ENCODE results near the gene CCT8. TPM values are rescaled to one million over a fixed set of nuclear protein-coding genes. Genes with fewer than 3 reads are reported as not detected.

Gene CCT8, protein sequence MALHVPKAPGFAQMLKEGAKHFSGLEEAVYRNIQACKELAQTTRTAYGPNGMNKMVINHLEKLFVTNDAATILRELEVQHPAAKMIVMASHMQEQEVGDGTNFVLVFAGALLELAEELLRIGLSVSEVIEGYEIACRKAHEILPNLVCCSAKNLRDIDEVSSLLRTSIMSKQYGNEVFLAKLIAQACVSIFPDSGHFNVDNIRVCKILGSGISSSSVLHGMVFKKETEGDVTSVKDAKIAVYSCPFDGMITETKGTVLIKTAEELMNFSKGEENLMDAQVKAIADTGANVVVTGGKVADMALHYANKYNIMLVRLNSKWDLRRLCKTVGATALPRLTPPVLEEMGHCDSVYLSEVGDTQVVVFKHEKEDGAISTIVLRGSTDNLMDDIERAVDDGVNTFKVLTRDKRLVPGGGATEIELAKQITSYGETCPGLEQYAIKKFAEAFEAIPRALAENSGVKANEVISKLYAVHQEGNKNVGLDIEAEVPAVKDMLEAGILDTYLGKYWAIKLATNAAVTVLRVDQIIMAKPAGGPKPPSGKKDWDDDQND
- 170 and 179 TPM in 2 replicates for total RNA-seq

DNA sequence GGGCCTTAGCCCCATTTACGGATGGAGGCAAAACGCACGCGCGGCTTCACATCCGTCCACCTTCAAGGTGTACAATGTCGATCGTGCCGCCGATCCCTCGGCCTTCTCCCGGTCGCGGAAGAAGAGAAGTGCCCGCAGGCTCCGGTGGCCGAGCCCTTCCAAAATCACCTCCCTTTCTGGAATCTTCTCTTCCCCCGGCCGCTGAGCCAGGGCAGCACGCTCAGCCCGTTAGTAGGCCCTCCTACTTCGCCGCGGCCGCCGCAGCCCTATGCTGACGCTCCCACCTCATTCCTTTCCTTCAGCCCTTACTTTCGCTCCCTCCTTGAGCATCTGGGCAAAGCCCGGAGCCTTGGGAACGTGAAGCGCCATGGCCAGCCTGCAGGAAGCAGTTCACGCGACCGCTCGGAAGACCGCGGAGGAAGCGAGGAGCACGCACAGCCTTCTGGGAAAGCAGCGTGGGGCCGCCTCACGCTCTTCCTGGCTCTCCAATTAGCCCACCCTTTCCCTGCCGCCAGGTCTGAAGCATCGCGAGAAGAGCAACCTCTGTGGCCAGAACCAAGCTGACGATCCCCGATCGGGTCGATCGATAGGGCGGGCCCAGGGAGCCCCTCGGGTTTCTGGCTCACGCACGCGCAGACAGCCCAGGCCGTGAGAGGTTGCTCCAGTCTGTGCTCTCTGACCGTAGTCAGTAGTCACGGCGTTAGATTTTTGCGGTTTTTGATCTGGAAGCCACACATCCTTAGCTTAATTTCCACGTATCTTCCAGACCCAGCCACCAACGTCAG, at the start of gene CCT8:
Gene CCT8 (minus strand): TSS at position 427 of the 785 bp plus-strand sequence. CDS start 58 bp downstream, at position 369.
- ATAC-seq (ENCODE audit: low read depth) = peak; percentile 90
- H3K4me3 Mint-ChIP-seq = peak within 1 kb of the TSS; percentile 98

DNA sequence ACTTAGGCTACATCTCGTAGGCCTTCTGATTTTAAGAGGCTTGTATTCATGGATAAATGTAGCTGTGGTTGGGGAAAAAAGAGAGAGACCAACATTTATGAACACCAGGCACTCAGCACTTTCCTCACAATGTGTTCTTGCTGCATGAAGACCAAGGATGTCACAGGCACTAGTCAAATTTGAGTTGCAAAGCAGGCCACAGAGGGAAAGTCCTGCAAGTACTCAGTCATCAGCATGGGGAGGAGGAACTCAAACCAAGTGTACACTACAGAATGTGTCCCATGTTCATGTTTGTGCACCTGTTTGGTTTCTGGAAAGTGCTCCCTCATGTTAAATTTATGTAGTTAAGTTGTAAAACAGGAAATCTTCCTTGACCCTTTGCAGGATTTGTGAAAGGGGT, 48.3 kb upstream of the CCT8 start:
- intact Hi-C loops (cut with micrococcal nuclease) = loop anchor here (2.0 kb wide), 2 partner anchors 21 to 49 kb away; partner anchors contain the start of gene CCT8
- peak; percentile 80 for ATAC-seq (ENCODE audit: low read depth)
- Mint-ChIP-seq H3K9me3 (no peaks in the 10 kb centered on the region), H3K4me1 (peaks cover 54% of the 10 kb centered on the region), H3K36me3 (ENCODE audit: low read depth) (peaks cover 1% of the 10 kb centered on the region), H3K27ac (peak overlapping the region; percentile 83), H3K4me3 (peak overlapping the region; percentile 77), H3K27me3 (no peaks in the 10 kb centered on the region)
- CTCF ChIA-PET = no interaction called here
- DNase-seq = no peak
- TF ChIP-seq CTCF (IDR thresholded peaks at IDR 0.05) = no peak
- POLR2A ChIA-PET = interaction anchor here (1.1 to 1.6 kb wide), 3 partner anchors 23 to 179 kb away, joined by 3 to 4 read pairs (median 3); no protein-coding TSS in a partner anchor

More for the DNA sequence above, at the start of gene CCT8:
- H3K9me3 Mint-ChIP-seq = no peaks in the 10 kb centered on the region
- H3K27me3 Mint-ChIP-seq = no peaks in the 10 kb centered on the region
- intact Hi-C loops (cut with micrococcal nuclease) = loop anchor here (1.0 to 2.0 kb wide), 11 partner anchors 15 to 275 kb away; partner anchors contain the start of genes LTN1, RWDD2B and USP16
- H3K4me1 Mint-ChIP-seq = peaks cover 55% of the 10 kb centered on the region
- CTCF ChIA-PET = no interaction called here
- H3K36me3 Mint-ChIP-seq (ENCODE audit: low read depth) = peaks cover 34% of the 10 kb centered on the region
- no peak for TF ChIP-seq CTCF (IDR thresholded peaks at IDR 0.05)
- POLR2A ChIA-PET = interaction anchor here (0.6 to 7.0 kb wide), 15 partner anchors 12 to 228 kb away, joined by 3 to 91 read pairs (median 5); partner anchors contain the start of genes BACH1, LTN1, RWDD2B and USP16
- DNase-seq = peak; percentile 93
- H3K27ac Mint-ChIP-seq = peak within 1 kb of the TSS; percentile 98

GRCh38 chr21:29117372-29117955, 44.0 kb upstream of the CCT8 start:
- CTCF ChIA-PET = no interaction called here
- TF ChIP-seq CTCF (IDR thresholded peaks at IDR 0.05) = no peak
- intact Hi-C loops (cut with micrococcal nuclease) = no loop called here
- no peak for ATAC-seq (ENCODE audit: low read depth)
- Mint-ChIP-seq H3K27me3 (no peaks in the 10 kb centered on the region), H3K9me3 (no peaks in the 10 kb centered on the region), H3K4me1 (peaks cover 31% of the 10 kb centered on the region), H3K27ac (no peak overlapping the region), H3K4me3 (peak overlapping the region; percentile 13), H3K36me3 (ENCODE audit: low read depth) (peaks cover 2% of the 10 kb centered on the region)
- no peak for DNase-seq
- POLR2A ChIA-PET = no interaction called here

DNA sequence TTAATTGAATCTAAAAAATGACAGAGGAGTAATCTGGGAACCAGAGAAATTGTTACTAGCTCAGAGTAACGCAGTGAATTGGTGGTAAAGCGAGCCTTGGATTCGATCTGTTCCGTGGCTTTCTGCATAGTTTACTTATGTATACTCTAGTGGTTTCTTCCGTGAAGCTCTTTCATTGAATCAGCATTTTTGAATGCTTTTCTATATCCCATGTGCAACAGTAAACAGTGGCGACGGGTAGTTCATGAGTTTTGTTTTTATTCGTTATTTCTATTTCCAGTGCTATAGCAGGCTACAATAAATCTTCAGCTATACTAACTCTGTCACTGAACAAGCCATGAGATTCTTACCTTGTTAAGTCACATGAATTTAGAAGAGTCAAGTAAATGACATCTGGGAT, 42.5 kb upstream of the CCT8 start:
- Mint-ChIP-seq H3K27ac (no peak overlapping the region), H3K36me3 (ENCODE audit: low read depth) (peaks cover 6% of the 10 kb centered on the region), H3K4me1 (peaks cover 15% of the 10 kb centered on the region), H3K9me3 (no peaks in the 10 kb centered on the region), H3K27me3 (no peaks in the 10 kb centered on the region), H3K4me3 (no peak overlapping the region)
- DNase-seq (no peak), ATAC-seq (ENCODE audit: low read depth) (no peak)
- ChIA-PET POLR2A (no interaction called here), CTCF (no interaction called here)
- intact Hi-C loops (cut with micrococcal nuclease) = no loop called here
- no peak for TF ChIP-seq CTCF (IDR thresholded peaks at IDR 0.05)

Measured in activated B cell treated with CpG ODN at 0.5 μM for 24 hours (primary cell).